Panc1 (cell line): Measurements from ENCODE around the gene USP38. TPM values are rescaled to one million over a fixed set of nuclear protein-coding genes. Genes with fewer than 3 reads are reported as not detected.

Experiments used
- ATAC-seq: fragments of 200-7000 bp; cut with Tn5 transposase; 2 replicates; pipeline ENCODE4 v1.9.1; 2020; ENCODE audit warnings: mild to moderate bottlenecking, moderate library complexity
- BruUV-seq: library from RNA; stranded (reverse); fragments of 400-500 nt; replicated peaks from 2 replicates; lab custom pipeline; 2021; lab: Mats Ljungman, UMichigan
- CTCF ChIA-PET: fragments of 300-600 bp; sonication (Branson Sonifier 250); formaldehyde crosslinking; loops from one replicate; lab custom pipeline; 2022; ENCODE audit warnings: antibody characterized with exemption; lab: Charles Lee
- POLR2A ChIA-PET: fragments of 300-600 bp; sonication (Branson Sonifier 250); formaldehyde crosslinking; loops from one replicate; lab custom pipeline; 2022; ENCODE audit warnings: antibody characterized with exemption; lab: Charles Lee
- DNase-seq: peaks from one replicate; pipeline ENCODE4 v3.0.0-alpha.2; 2010; ENCODE audit warnings: low read depth, low spot score
- H3K27ac ChIP-seq: 2 replicates; pipeline ENCODE4 v1.5.1; 2011; ENCODE audit warnings: mild to moderate bottlenecking, low read length, inconsistent platforms
- H3K27me3 ChIP-seq: fragments of 200-500 bp; sonication (Bioruptor generic); 2 replicates; pipeline ENCODE4 v1.6.0; 2014; ENCODE audit warnings: low read length, inconsistent platforms; ENCODE audit not compliant: control insufficient read depth, insufficient read depth
- H3K36me3 ChIP-seq: fragments of 200-500 bp; sonication (Bioruptor generic); 2 replicates; pipeline ENCODE4 v1.5.1; 2014; ENCODE audit warnings: inconsistent platforms, mild to moderate bottlenecking, low read length, moderate library complexity; ENCODE audit not compliant: control insufficient read depth, insufficient read depth
- H3K4me1 ChIP-seq: 2 replicates; pipeline ENCODE4 v1.5.1; 2011; ENCODE audit warnings: inconsistent platforms, mild to moderate bottlenecking, low read length, moderate library complexity; ENCODE audit not compliant: control insufficient read depth, insufficient read depth
- H3K4me3 ChIP-seq, 2 experiments: 2 replicates each; pipeline ENCODE4 v1.5.1; 2011 to 2012; ENCODE audit warnings: low read depth in 2 of 2, low read length in 2 of 2, mild to moderate bottlenecking in 2 of 2, inconsistent platforms in 1 of 2, moderate library complexity in 1 of 2
- H3K9me3 ChIP-seq: fragments of 200-500 bp; sonication (Bioruptor generic); 2 replicates; pipeline ENCODE4 v1.5.1; 2014; ENCODE audit warnings: low read depth, mild to moderate bottlenecking, inconsistent platforms, low read length, moderate library complexity; ENCODE audit not compliant: control insufficient read depth, insufficient read depth
- CTCF ChIP-seq: fragments of 450-650 bp; IDR thresholded peaks from 2 replicates; pipeline ENCODE4 v1.5.1; 2017; ENCODE audit warnings: mild to moderate bottlenecking
- POLR2AphosphoS5 ChIP-seq: IDR thresholded peaks from 2 replicates; pipeline ENCODE4 v1.6.1; 2012; ENCODE audit warnings: mild to moderate bottlenecking, low read depth, low read length, moderate library complexity
- SIN3A ChIP-seq: IDR thresholded peaks from 2 replicates; pipeline ENCODE4 v1.6.1; 2012; ENCODE audit warnings: low read depth, mild to moderate bottlenecking, low read length, moderate library complexity, borderline replicate concordance; ENCODE audit not compliant: insufficient read depth
- TCF7L2 ChIP-seq: IDR thresholded peaks from 2 replicates; pipeline ENCODE4 v1.6.1; 2011; ENCODE audit warnings: mild to moderate bottlenecking, low read depth, low read length, inconsistent platforms
- in situ Hi-C: cut with HindIII; loops from 2 replicates; pipeline ENCODE4 v1.10.0; 2016; ENCODE audit warnings: low sequenced_read_pairs, low pct_unique_long_range_greater_than_20kb
- intact Hi-C: fragments of 100-400 bp; cut with micrococcal nuclease; formaldehyde crosslinking; loops from one replicate; pipeline ENCODE4 v1.10.0; 2022; ENCODE audit not compliant: unreplicated experiment
- total RNA-seq: library from RNA; stranded (reverse); gene quantifications from one replicate; pipeline ENCODE4 v1.2.1, GENCODE V29; 2021; ENCODE audit not compliant: unreplicated experiment
- TF ChIP-seq, protein P1 (sequence below), 2 experiments: IDR thresholded peaks; 2 replicates each; pipeline ENCODE4 v1.6.1; 2011 to 2012; ENCODE audit warnings: low read depth in 2 of 2, control low read depth in 1 of 2, low read length in 1 of 2, mild to moderate bottlenecking in 1 of 2, moderate library complexity in 1 of 2; ENCODE audit not compliant: insufficient read depth in 1 of 2

Gene USP38
- total RNA-seq, 1 experiment from 2014 or later = 11.7 TPM

DNA sequence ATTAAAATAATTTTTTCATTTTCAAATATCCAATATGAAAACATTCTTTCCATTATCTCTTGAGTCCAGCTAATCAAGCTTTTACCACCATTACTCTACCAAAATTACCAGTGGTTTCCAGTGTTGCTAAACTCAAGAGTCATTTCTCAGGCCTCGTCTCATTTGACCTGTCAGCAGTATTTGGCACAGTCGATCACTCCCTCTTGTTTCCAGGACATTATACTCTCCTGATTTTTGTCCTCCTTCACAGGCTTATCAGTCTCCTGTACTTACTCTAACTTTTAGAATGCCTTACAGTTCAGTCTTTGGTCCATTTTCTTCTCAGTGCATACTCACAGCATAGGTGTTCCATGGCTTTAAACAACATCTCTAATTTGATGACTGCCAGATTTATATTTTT is 11.6 kb downstream of the USP38 start:
- TF ChIP-seq SIN3A (no peak), TCF7L2 (no peak)
- Histone ChIP-seq H3K27me3 (no peaks in the 10 kb centered on the region), H3K9me3 (no peaks in the 10 kb centered on the region), H3K4me3 (no peak overlapping the region), H3K4me1 (no peaks in the 10 kb centered on the region), H3K27ac (no peak overlapping the region), H3K36me3 (peaks cover 23% of the 10 kb centered on the region)
- ChIA-PET POLR2A (no interaction called here), CTCF (no interaction called here)
- DNase-seq = no peak
- ATAC-seq = no peak
- intact Hi-C loops (no loop called here), in situ Hi-C loops (no loop called here)
- no TSS peak for BruUV-seq

GRCh38 chr4:143199503-143199902 is 14.8 kb downstream of the USP38 start:
- DNase-seq = no peak
- H3K4me1 ChIP-seq = no peaks in the 10 kb centered on the region
- no peaks in the 10 kb centered on the region for H3K9me3 ChIP-seq
- POLR2A ChIA-PET = no interaction called here
- BruUV-seq = no TSS peak
- intact Hi-C loops = no loop called here
- no peak for ATAC-seq
- H3K4me3 ChIP-seq = no peak overlapping the region
- H3K36me3 ChIP-seq = peaks cover 21% of the 10 kb centered on the region
- CTCF ChIA-PET = no interaction called here
- H3K27me3 ChIP-seq = no peaks in the 10 kb centered on the region
- TF ChIP-seq POLR2AphosphoS5 (no peak), TCF7L2 (no peak), CTCF (no peak), SIN3A (no peak)
- TF ChIP-seq, protein P1, sequence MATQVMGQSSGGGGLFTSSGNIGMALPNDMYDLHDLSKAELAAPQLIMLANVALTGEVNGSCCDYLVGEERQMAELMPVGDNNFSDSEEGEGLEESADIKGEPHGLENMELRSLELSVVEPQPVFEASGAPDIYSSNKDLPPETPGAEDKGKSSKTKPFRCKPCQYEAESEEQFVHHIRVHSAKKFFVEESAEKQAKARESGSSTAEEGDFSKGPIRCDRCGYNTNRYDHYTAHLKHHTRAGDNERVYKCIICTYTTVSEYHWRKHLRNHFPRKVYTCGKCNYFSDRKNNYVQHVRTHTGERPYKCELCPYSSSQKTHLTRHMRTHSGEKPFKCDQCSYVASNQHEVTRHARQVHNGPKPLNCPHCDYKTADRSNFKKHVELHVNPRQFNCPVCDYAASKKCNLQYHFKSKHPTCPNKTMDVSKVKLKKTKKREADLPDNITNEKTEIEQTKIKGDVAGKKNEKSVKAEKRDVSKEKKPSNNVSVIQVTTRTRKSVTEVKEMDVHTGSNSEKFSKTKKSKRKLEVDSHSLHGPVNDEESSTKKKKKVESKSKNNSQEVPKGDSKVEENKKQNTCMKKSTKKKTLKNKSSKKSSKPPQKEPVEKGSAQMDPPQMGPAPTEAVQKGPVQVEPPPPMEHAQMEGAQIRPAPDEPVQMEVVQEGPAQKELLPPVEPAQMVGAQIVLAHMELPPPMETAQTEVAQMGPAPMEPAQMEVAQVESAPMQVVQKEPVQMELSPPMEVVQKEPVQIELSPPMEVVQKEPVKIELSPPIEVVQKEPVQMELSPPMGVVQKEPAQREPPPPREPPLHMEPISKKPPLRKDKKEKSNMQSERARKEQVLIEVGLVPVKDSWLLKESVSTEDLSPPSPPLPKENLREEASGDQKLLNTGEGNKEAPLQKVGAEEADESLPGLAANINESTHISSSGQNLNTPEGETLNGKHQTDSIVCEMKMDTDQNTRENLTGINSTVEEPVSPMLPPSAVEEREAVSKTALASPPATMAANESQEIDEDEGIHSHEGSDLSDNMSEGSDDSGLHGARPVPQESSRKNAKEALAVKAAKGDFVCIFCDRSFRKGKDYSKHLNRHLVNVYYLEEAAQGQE (IDR thresholded peaks at IDR 0.05; ENCODE audit: insufficient read depth in 1 of 2, low read depth in 2 of 2, low read length in 1 of 2) = no peak
- in situ Hi-C loops = no loop called here
- H3K27ac ChIP-seq = no peak overlapping the region

DNA sequence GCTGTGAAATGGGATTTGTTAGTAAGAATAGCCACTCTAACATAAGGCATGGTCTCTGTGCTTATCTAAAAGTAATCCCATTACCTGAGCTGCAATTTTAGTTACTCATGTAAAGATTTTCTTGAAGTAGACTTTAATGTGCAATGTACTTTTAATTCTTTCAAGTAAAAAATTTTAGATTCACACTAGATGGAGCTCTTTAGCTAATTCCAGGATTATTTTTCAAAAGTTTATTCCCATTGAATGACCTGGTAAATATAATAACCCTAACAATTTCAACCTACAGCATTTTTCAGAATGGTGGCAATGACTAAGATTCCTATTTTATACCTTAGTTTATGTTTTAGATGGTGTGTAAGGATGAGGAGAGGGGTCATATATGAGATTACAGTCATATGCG is 18.1 kb downstream of the USP38 start:
- Histone ChIP-seq H3K36me3 (peaks cover 16% of the 10 kb centered on the region), H3K27ac (no peak overlapping the region), H3K4me3 (no peak overlapping the region), H3K27me3 (no peaks in the 10 kb centered on the region), H3K9me3 (no peaks in the 10 kb centered on the region), H3K4me1 (no peaks in the 10 kb centered on the region)
- no TSS peak for BruUV-seq
- in situ Hi-C loops (no loop called here), intact Hi-C loops (no loop called here)
- CTCF ChIA-PET = no interaction called here
- POLR2A ChIA-PET = no interaction called here
- TF ChIP-seq SIN3A (no peak), CTCF (peak; percentile 17; the same call in 1 of the 2 replicates)
- no peak for DNase-seq
- no peak for ATAC-seq
